Measurements from ENCODE around the gene EEF1AKMT1.

Gene EEF1AKMT1

DNA sequence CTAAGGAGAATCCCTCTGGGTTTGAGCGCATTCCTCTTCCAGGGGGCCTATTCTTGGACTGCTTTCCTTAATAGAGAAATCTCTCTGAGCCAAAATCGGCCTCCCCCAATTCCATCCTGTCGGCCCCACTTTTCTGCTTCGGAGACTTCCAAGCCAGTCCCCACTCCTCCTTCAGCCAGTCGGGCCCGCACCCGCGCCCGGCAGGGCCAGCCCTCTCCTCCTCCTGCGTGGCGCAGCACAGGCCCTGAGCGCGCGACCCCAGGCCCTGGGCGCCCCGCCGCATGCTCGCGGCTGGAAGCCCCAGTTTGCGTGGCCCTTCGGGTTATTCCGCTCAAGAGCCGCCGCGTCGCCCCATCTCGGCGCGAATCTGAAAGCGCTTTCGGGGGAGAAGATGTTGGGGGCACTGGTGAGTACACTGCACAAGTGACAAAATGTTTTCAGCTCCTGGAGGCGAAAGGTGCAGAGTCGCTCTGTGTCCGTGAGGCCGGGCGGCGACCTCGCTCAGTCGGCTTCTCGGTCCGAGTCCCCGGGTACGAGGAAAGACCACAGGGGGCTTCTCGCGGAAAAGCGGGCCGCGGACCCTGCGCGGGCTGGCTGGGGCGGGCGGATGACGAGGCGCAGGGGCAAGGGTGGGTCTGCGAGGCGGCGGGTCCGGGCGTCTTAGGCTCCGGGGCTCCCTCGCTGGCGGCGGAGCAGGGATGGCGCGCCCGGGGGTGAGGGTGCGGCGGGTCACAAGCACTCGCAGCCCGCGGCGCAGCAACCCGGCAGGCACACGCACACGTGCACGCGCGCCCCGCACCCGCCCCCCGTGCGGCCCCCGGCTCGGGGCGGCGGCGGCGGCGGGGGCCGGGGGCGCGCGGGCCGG lies 70.6 kb downstream of the EEF1AKMT1 start, which contains the start of gene IL17D:
TSS of gene IL17D (plus strand) at position 785 of the 865 bp plus-strand sequence. CDS start 303 bp downstream, outside the sequence.
- ATAC-seq, result peak; percentile 50
- TF ChIP-seq ZFP30 (CRISPR knock-in tag; IDR thresholded peaks at IDR 0.05) (no peak), BACH2 (CRISPR knock-in tag; IDR thresholded peaks at IDR 0.05; ENCODE audit: borderline replicate concordance) (no peak), OSR1 (CRISPR knock-in tag; IDR thresholded peaks at IDR 0.05) (no peak)

DNA sequence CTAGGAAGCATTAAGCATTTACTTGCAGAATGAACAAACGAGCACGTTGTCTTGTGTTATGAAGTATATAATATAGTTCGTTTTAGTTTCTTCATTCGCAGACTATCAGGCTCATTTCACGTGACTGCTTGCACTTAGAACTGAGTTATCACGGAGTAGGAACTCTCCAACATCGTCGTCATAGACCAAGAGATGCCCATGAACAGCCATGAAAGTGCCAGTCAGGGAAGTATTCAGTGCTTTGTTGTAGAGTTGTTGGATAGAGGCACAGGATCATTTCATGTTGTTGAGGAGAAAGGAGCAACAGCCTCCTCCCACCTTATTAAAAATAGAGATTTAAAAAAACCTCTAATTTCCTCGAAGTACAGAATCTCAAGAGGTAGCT lies 71.2 kb downstream of the EEF1AKMT1 start:
- TF ChIP-seq CSDC2 (CRISPR knock-in tag; IDR thresholded peaks at IDR 0.05) (no peak), ZFP3 (CRISPR knock-in tag; IDR thresholded peaks at IDR 0.05) (no peak)
- ATAC-seq, result no peak; the same call in 2 of the 3 replicates

DNA sequence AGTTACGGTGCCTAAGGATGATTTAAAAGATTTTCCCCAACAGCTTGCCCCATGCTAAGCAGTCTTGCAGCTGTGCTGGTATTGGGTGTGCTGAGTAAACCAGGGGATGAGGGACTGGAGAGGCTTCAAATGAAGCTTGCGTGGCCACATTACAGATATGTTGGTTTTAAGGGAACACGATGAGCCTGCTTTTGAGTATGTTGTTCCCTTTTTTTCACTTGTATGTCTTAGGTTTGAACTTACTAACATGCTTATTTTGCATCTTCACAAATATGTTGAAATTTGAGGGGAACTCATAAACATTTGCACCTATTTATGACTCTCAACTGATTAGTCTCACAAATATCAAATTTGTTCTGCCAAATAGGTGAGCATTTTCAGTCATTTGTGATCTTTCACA lies 72.3 kb downstream of the EEF1AKMT1 start:
- no peak for ATAC-seq
- TF ChIP-seq PPARA (CRISPR knock-in tag; IDR thresholded peaks at IDR 0.05; ENCODE audit: borderline replicate concordance) (no peak), TOX (CRISPR knock-in tag; IDR thresholded peaks at IDR 0.05; ENCODE audit: borderline replicate concordance) (no peak), RARB (CRISPR knock-in tag; IDR thresholded peaks at IDR 0.05) (no peak), ESRRG (CRISPR knock-in tag; IDR thresholded peaks at IDR 0.05) (no peak), OSR1 (CRISPR knock-in tag; IDR thresholded peaks at IDR 0.05) (no peak), CSDC2 (CRISPR knock-in tag; IDR thresholded peaks at IDR 0.05) (no peak), TCF4 (CRISPR knock-in tag; IDR thresholded peaks at IDR 0.05; ENCODE audit: borderline replicate concordance) (no peak), ISL1 (CRISPR knock-in tag; IDR thresholded peaks at IDR 0.05) (no peak), ZNF565 (CRISPR knock-in tag; conservative IDR thresholded peaks at IDR 0.05; ENCODE audit: low read depth) (no peak), ZNF70 (CRISPR knock-in tag; IDR thresholded peaks at IDR 0.05) (no peak), ZC3H10 (CRISPR knock-in tag; IDR thresholded peaks at IDR 0.05) (no peak), ZFP30 (CRISPR knock-in tag; IDR thresholded peaks at IDR 0.05) (no peak)
- TF ChIP-seq, protein P1, sequence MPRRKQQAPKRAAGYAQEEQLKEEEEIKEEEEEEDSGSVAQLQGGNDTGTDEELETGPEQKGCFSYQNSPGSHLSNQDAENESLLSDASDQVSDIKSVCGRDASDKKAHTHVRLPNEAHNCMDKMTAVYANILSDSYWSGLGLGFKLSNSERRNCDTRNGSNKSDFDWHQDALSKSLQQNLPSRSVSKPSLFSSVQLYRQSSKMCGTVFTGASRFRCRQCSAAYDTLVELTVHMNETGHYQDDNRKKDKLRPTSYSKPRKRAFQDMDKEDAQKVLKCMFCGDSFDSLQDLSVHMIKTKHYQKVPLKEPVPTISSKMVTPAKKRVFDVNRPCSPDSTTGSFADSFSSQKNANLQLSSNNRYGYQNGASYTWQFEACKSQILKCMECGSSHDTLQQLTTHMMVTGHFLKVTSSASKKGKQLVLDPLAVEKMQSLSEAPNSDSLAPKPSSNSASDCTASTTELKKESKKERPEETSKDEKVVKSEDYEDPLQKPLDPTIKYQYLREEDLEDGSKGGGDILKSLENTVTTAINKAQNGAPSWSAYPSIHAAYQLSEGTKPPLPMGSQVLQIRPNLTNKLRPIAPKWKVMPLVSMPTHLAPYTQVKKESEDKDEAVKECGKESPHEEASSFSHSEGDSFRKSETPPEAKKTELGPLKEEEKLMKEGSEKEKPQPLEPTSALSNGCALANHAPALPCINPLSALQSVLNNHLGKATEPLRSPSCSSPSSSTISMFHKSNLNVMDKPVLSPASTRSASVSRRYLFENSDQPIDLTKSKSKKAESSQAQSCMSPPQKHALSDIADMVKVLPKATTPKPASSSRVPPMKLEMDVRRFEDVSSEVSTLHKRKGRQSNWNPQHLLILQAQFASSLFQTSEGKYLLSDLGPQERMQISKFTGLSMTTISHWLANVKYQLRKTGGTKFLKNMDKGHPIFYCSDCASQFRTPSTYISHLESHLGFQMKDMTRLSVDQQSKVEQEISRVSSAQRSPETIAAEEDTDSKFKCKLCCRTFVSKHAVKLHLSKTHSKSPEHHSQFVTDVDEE (CRISPR knock-in tag; IDR thresholded peaks at IDR 0.05), result no peak
- TF ChIP-seq, protein P2, sequence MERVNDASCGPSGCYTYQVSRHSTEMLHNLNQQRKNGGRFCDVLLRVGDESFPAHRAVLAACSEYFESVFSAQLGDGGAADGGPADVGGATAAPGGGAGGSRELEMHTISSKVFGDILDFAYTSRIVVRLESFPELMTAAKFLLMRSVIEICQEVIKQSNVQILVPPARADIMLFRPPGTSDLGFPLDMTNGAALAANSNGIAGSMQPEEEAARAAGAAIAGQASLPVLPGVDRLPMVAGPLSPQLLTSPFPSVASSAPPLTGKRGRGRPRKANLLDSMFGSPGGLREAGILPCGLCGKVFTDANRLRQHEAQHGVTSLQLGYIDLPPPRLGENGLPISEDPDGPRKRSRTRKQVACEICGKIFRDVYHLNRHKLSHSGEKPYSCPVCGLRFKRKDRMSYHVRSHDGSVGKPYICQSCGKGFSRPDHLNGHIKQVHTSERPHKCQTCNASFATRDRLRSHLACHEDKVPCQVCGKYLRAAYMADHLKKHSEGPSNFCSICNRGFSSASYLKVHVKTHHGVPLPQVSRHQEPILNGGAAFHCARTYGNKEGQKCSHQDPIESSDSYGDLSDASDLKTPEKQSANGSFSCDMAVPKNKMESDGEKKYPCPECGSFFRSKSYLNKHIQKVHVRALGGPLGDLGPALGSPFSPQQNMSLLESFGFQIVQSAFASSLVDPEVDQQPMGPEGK (CRISPR knock-in tag; IDR thresholded peaks at IDR 0.05; ENCODE audit: borderline replicate concordance), result no peak
- TF ChIP-seq, protein P3, sequence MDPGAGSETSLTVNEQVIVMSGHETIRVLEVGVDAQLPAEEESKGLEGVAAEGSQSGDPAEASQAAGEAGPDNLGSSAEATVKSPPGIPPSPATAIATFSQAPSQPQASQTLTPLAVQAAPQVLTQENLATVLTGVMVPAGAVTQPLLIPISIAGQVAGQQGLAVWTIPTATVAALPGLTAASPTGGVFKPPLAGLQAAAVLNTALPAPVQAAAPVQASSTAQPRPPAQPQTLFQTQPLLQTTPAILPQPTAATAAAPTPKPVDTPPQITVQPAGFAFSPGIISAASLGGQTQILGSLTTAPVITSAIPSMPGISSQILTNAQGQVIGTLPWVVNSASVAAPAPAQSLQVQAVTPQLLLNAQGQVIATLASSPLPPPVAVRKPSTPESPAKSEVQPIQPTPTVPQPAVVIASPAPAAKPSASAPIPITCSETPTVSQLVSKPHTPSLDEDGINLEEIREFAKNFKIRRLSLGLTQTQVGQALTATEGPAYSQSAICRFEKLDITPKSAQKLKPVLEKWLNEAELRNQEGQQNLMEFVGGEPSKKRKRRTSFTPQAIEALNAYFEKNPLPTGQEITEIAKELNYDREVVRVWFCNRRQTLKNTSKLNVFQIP (CRISPR knock-in tag; IDR thresholded peaks at IDR 0.05; ENCODE audit: borderline replicate concordance, low read depth), result no peak
- TF ChIP-seq, protein P4, sequence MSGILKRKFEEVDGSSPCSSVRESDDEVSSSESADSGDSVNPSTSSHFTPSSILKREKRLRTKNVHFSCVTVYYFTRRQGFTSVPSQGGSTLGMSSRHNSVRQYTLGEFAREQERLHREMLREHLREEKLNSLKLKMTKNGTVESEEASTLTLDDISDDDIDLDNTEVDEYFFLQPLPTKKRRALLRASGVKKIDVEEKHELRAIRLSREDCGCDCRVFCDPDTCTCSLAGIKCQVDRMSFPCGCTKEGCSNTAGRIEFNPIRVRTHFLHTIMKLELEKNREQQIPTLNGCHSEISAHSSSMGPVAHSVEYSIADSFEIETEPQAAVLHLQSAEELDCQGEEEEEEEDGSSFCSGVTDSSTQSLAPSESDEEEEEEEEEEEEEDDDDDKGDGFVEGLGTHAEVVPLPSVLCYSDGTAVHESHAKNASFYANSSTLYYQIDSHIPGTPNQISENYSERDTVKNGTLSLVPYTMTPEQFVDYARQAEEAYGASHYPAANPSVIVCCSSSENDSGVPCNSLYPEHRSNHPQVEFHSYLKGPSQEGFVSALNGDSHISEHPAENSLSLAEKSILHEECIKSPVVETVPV (CRISPR knock-in tag; IDR thresholded peaks at IDR 0.05), result no peak
- TF ChIP-seq, protein P5, sequence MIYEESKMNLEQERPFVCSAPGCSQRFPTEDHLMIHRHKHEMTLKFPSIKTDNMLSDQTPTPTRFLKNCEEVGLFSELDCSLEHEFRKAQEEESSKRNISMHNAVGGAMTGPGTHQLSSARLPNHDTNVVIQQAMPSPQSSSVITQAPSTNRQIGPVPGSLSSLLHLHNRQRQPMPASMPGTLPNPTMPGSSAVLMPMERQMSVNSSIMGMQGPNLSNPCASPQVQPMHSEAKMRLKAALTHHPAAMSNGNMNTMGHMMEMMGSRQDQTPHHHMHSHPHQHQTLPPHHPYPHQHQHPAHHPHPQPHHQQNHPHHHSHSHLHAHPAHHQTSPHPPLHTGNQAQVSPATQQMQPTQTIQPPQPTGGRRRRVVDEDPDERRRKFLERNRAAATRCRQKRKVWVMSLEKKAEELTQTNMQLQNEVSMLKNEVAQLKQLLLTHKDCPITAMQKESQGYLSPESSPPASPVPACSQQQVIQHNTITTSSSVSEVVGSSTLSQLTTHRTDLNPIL (CRISPR knock-in tag; IDR thresholded peaks at IDR 0.05; ENCODE audit: low read depth), result no peak

Data from SK-N-SH treated with all-trans-retinoic acid at 6 μM for 48 hours (cell line).